Keratinocyte (primary cell): ENCODE data around the gene SMYD2. TPM values are rescaled to one million over a fixed set of nuclear protein-coding genes. Genes with fewer than 3 reads are reported as not detected.

Experiments
- DNase-seq: peaks from one replicate; pipeline ENCODE4 v3.0.0-alpha.2; 2011; ENCODE audit warnings: low read depth, missing footprints, low spot score
- FAIRE-seq: peaks from 2 replicates; lab custom pipeline; 2011; peaks lifted over from hg19 to GRCh38; lab: Jason Lieb, UNC
- H2AFZ ChIP-seq: 2 replicates; pipeline ENCODE4 v1.6.0; 2012; ENCODE audit warnings: low read length, control low read depth, inconsistent platforms; ENCODE audit not compliant: control insufficient read depth
- H3K27ac ChIP-seq: 2 replicates; pipeline ENCODE4 v1.5.1; 2011; ENCODE audit warnings: low read length; ENCODE audit not compliant: control insufficient read depth, insufficient read depth
- H3K27me3 ChIP-seq: 3 replicates; pipeline ENCODE4 v1.6.0; 2011; ENCODE audit warnings: low read length; ENCODE audit not compliant: control insufficient read depth, insufficient read depth; ENCODE audit errors: extremely low read depth
- H3K36me3 ChIP-seq, 2 experiments: 2 replicates in 1 of 2; 3 replicates in 1 of 2; pipeline ENCODE4 v1.5.1; 2011; ENCODE audit warnings: low read length in 2 of 2, mild to moderate bottlenecking in 1 of 2; ENCODE audit not compliant: control insufficient read depth in 2 of 2, insufficient read depth in 2 of 2; ENCODE audit errors: extremely low read depth in 1 of 2
- H3K4me1 ChIP-seq: 3 replicates; pipeline ENCODE4 v1.5.1; 2011; ENCODE audit warnings: low read length; ENCODE audit not compliant: control insufficient read depth, insufficient read depth; ENCODE audit errors: extremely low read depth
- H3K4me2 ChIP-seq: 3 replicates; pipeline ENCODE4 v1.6.0; 2011; ENCODE audit warnings: low read depth, low read length; ENCODE audit not compliant: control insufficient read depth, insufficient read depth; ENCODE audit errors: extremely low read depth
- H3K4me3 ChIP-seq, 3 experiments: fragments of 200-600 bp in 1 of 3; sonication (generic) in 1 of 3; 2 replicates in 2 of 3; 3 replicates in 1 of 3; pipeline ENCODE4 v1.5.1; 2011 to 2016; ENCODE audit warnings: low read length in 3 of 3, mild to moderate bottlenecking in 3 of 3, control low read depth in 2 of 3, inconsistent platforms in 1 of 3, low read depth in 1 of 3, mixed read lengths in 1 of 3, mixed run types in 1 of 3, moderate library complexity in 1 of 3; ENCODE audit not compliant: control insufficient read depth in 2 of 3, insufficient read depth in 2 of 3; ENCODE audit errors: extremely low read depth in 1 of 3
- H3K79me2 ChIP-seq: 2 replicates; pipeline ENCODE4 v1.6.0; 2012; ENCODE audit warnings: low read length; ENCODE audit not compliant: control insufficient read depth, insufficient read depth
- H3K9ac ChIP-seq: 3 replicates; pipeline ENCODE4 v1.6.0; 2011; ENCODE audit warnings: low read length; ENCODE audit not compliant: control insufficient read depth, insufficient read depth; ENCODE audit errors: extremely low read depth
- H3K9me1 ChIP-seq: 3 replicates; pipeline ENCODE4 v1.6.0; 2011; ENCODE audit warnings: low read length; ENCODE audit not compliant: control insufficient read depth, insufficient read depth; ENCODE audit errors: extremely low read depth
- H3K9me3 ChIP-seq: 2 replicates; pipeline ENCODE4 v1.5.1; 2012; ENCODE audit warnings: low read depth, low read length; ENCODE audit not compliant: control insufficient read depth
- H4K20me1 ChIP-seq: 3 replicates; pipeline ENCODE4 v1.6.0; 2011; ENCODE audit warnings: low read length; ENCODE audit not compliant: control insufficient read depth, insufficient read depth; ENCODE audit errors: extremely low read depth
- CTCF ChIP-seq, 3 experiments: IDR thresholded peaks in 1 of 3; conservative IDR thresholded peaks in 1 of 3; optimal IDR thresholded peaks in 1 of 3; 2 replicates in 2 of 3; 3 replicates in 1 of 3; pipeline versions ENCODE3 to v1.5.1; 2011; ENCODE audit warnings: low read length in 3 of 3, mild to moderate bottlenecking in 3 of 3, moderate library complexity in 2 of 3, control low read depth in 1 of 3, inconsistent platforms in 1 of 3; ENCODE audit not compliant: insufficient read depth in 2 of 3; ENCODE audit errors: extremely low read depth in 1 of 3
- EZH2 ChIP-seq: IDR thresholded peaks from one replicate; pipeline ENCODE4 v1.6.1; 2012; ENCODE audit warnings: inconsistent platforms, mild to moderate bottlenecking, low read length, moderate library complexity
- dilution Hi-C: fragments of 300-500 bp; cut with MboI; formaldehyde crosslinking; loops from one replicate; pipeline ENCODE4 v1.7.0; 2020; ENCODE audit warnings: low sequenced_read_pairs; ENCODE audit not compliant: extremely low pct_ligation_motif_present
- polyA plus RNA-seq, 5 experiments: library from polyadenylated mRNA; depleted of rRNA in 3 of 5; stranded (reverse) in 3 of 5; stranded (forward) in 1 of 5; unstranded in 1 of 5; fragments of >200 nt; gene quantifications; 1 replicate in 1 of 5; 2 replicates in 3 of 5; 3 replicates in 1 of 5; pipeline versions ENCODE4 v1.2.1 to v1.2.3, GENCODE V29; 2011 to 2012; ENCODE audit warnings: missing spikeins in 2 of 5, low read depth in 1 of 5, low replicate concordance in 1 of 5

The SMYD2 gene
- polyA plus RNA-seq, 1 donor (not counting 4 experiments of a cell fraction or from before 2014, with no cell fraction given), result 75.5 TPM

- Histone ChIP-seq H3K36me3 (peaks cover 46 to 54% of the 10 kb centered on the region in 2 experiments), H3K4me3 (no peak overlapping the region), H3K4me1 (peaks cover 8% of the 10 kb centered on the region), H3K9ac (no peak overlapping the region), H3K27ac (no peak overlapping the region), H3K9me3 (no peaks in the 10 kb centered on the region), H4K20me1 (no peaks in the 10 kb centered on the region), H3K9me1 (no peaks in the 10 kb centered on the region), H3K27me3 (no peaks in the 10 kb centered on the region), H3K79me2 (no peaks in the 10 kb centered on the region), H3K4me2 (no peak overlapping the region), H2AFZ (no peak overlapping the region)
- FAIRE-seq (no peak), DNase-seq (no peak)
- no peak for TF ChIP-seq EZH2
- no peak for TF ChIP-seq CTCF (optimal IDR thresholded peaks at IDR 0.05 in 1 of 3, IDR thresholded peaks at IDR 0.05 in 1 of 3, conservative IDR thresholded peaks at IDR 0.05 in 1 of 3; ENCODE audit: extremely low read depth in 1 of 3, insufficient read depth in 2 of 3, low read length in 3 of 3)
- dilution Hi-C loops, result no loop called here
Observed at GRCh38 chr1:214360116-214360515, 79.2 kb downstream of the SMYD2 start.

GRCh38 chr1:214360525-214361164 lies 79.7 kb downstream of the SMYD2 start:
- Histone ChIP-seq H4K20me1 (no peaks in the 10 kb centered on the region), H3K36me3 (peaks cover 43 to 51% of the 10 kb centered on the region in 2 experiments), H3K4me3 (no peak overlapping the region), H3K9ac (no peak overlapping the region), H3K4me1 (peaks cover 8% of the 10 kb centered on the region), H3K27me3 (no peaks in the 10 kb centered on the region), H3K4me2 (no peak overlapping the region), H3K27ac (no peak overlapping the region), H2AFZ (no peak overlapping the region), H3K9me3 (no peaks in the 10 kb centered on the region), H3K79me2 (no peaks in the 10 kb centered on the region), H3K9me1 (no peaks in the 10 kb centered on the region)
- dilution Hi-C loops, result no loop called here
- FAIRE-seq (no peak), DNase-seq (no peak)
- TF ChIP-seq CTCF (optimal IDR thresholded peaks at IDR 0.05 in 1 of 3, IDR thresholded peaks at IDR 0.05 in 1 of 3, conservative IDR thresholded peaks at IDR 0.05 in 1 of 3; ENCODE audit: extremely low read depth in 1 of 3, insufficient read depth in 2 of 3, low read length in 3 of 3), result no peak
- no peak for TF ChIP-seq EZH2
